IMR-90 (cell line): ENCODE results near the gene FOSB. TPM values are rescaled to one million over a fixed set of nuclear protein-coding genes. Genes with fewer than 3 reads are reported as not detected.

Source experiments
- ATAC-seq: fragments of 200-7000 bp; cut with Tn5 transposase; 2 replicates; pipeline ENCODE4 v1.9.1; 2020; ENCODE audit warnings: low read depth, mild to moderate bottlenecking, moderate library complexity
- BruUV-seq: library from RNA; stranded (reverse); fragments of 400-500 nt; replicated peaks from 2 replicates; lab custom pipeline; 2021; lab: Mats Ljungman, UMichigan
- CTCF ChIA-PET: fragments of 300-600 bp; formaldehyde crosslinking; extraction: SDS; loops from one replicate; lab custom pipeline; 2021; ENCODE audit warnings: antibody characterized with exemption; lab: Yijun Ruan, JAX
- POLR2A ChIA-PET: fragments of 300-600 bp; sonication (Branson Sonifier 250); formaldehyde crosslinking; loops from one replicate; lab custom pipeline; 2022; ENCODE audit warnings: antibody characterized with exemption; ENCODE audit not compliant: unreplicated experiment; lab: Charles Lee
- DNase-seq: peaks from one replicate; pipeline ENCODE4 v3.0.0; 2013
- H2AFZ ChIP-seq: replicated peaks from 2 replicates; pipeline ENCODE3; 2013; ENCODE audit warnings: low read length, mild to moderate bottlenecking; ENCODE audit not compliant: poor library complexity
- H2AK5ac ChIP-seq: 2 replicates; pipeline ENCODE4 v1.6.1; 2013; ENCODE audit warnings: low read depth, low read length, inconsistent platforms
- H2AK9ac ChIP-seq: replicated peaks from 2 replicates; pipeline ENCODE3; 2013; ENCODE audit warnings: mild to moderate bottlenecking, low read depth, low read length, moderate library complexity; ENCODE audit not compliant: poor library complexity
- H2BK120ac ChIP-seq: 2 replicates; pipeline ENCODE4 v1.6.1; 2013; ENCODE audit warnings: low read depth, low read length, inconsistent platforms
- H2BK15ac ChIP-seq: 3 replicates; pipeline ENCODE4 v1.6.1; 2013; ENCODE audit warnings: low read depth, low read length, inconsistent platforms
- H2BK20ac ChIP-seq: 2 replicates; pipeline ENCODE4 v1.6.1; 2013; ENCODE audit warnings: low read depth, mild to moderate bottlenecking, inconsistent platforms, low read length, moderate library complexity
- H2BK5ac ChIP-seq: 2 replicates; pipeline ENCODE4 v1.6.1; 2013; ENCODE audit warnings: mild to moderate bottlenecking, low read depth, low read length, inconsistent platforms; ENCODE audit not compliant: poor library complexity, severe bottlenecking
- H3K14ac ChIP-seq: replicated peaks from 2 replicates; pipeline ENCODE4 v1.6.1; 2013; ENCODE audit warnings: low read depth, low read length, inconsistent platforms
- H3K18ac ChIP-seq: 2 replicates; pipeline ENCODE4 v1.6.1; 2013; ENCODE audit warnings: low read depth, low read length, control low read depth
- H3K23ac ChIP-seq: 2 replicates; pipeline ENCODE4 v1.6.1; 2013; ENCODE audit warnings: low read depth, low read length, inconsistent platforms
- H3K27ac ChIP-seq: 2 replicates; pipeline ENCODE4 v1.5.1; 2013; ENCODE audit warnings: mild to moderate bottlenecking, control low read depth, low read length; ENCODE audit not compliant: insufficient read depth
- H3K27me3 ChIP-seq: 2 replicates; pipeline ENCODE4 v1.6.1; 2013; ENCODE audit warnings: low read length; ENCODE audit not compliant: control insufficient read depth, insufficient read depth
- H3K36me3 ChIP-seq: 2 replicates; pipeline ENCODE4 v1.6.1; 2013; ENCODE audit warnings: low read length, mixed read lengths; ENCODE audit not compliant: control insufficient read depth, insufficient read depth
- H3K4ac ChIP-seq: 2 replicates; pipeline ENCODE4 v1.6.1; 2013; ENCODE audit warnings: low read depth, low read length, inconsistent platforms
- H3K4me1 ChIP-seq: 2 replicates; pipeline ENCODE4 v1.6.1; 2013; ENCODE audit warnings: low read length, mixed read lengths; ENCODE audit not compliant: control insufficient read depth, insufficient read depth
- H3K4me2 ChIP-seq: 2 replicates; pipeline ENCODE4 v1.6.1; 2013; ENCODE audit warnings: low read depth, mild to moderate bottlenecking, control low read depth, low read length, moderate library complexity
- H3K4me3 ChIP-seq: 2 replicates; pipeline ENCODE4 v1.5.1; 2013; ENCODE audit warnings: low read depth, mild to moderate bottlenecking, control low read depth, low read length, moderate library complexity; ENCODE audit not compliant: insufficient read depth
- H3K56ac ChIP-seq: 2 replicates; pipeline ENCODE4 v1.6.1; 2013; ENCODE audit warnings: low read length, inconsistent platforms; ENCODE audit not compliant: insufficient read depth; ENCODE audit errors: extremely low read depth
- H3K79me1 ChIP-seq, 2 experiments: 2 replicates each; pipeline ENCODE4 v1.6.1; 2013; ENCODE audit warnings: low read length in 2 of 2, inconsistent platforms in 1 of 2, low read depth in 1 of 2
- H3K9ac ChIP-seq: 2 replicates; pipeline ENCODE4 v1.6.1; 2013; ENCODE audit warnings: low read depth, low read length, control low read depth
- H3K9me1 ChIP-seq: 2 replicates; pipeline ENCODE4 v1.6.1; 2013; ENCODE audit warnings: low read length, inconsistent platforms; ENCODE audit not compliant: insufficient read depth
- H3K9me3 ChIP-seq: 2 replicates; pipeline ENCODE4 v1.6.1; 2013; ENCODE audit warnings: low read length; ENCODE audit not compliant: control insufficient read depth, insufficient read depth
- H4K20me1 ChIP-seq: 2 replicates; pipeline ENCODE4 v1.6.1; 2013; ENCODE audit warnings: low read length, inconsistent platforms; ENCODE audit not compliant: insufficient read depth
- H4K5ac ChIP-seq: 2 replicates; pipeline ENCODE4 v1.6.1; 2013; ENCODE audit warnings: mild to moderate bottlenecking, low read depth, low read length, control low read depth
- H4K8ac ChIP-seq, 2 experiments: 2 replicates each; pipeline ENCODE4 v1.6.1; 2013; ENCODE audit warnings: low read depth in 2 of 2, low read length in 2 of 2, control low read depth in 1 of 2, inconsistent platforms in 1 of 2
- H4K91ac ChIP-seq: 2 replicates; pipeline ENCODE4 v1.6.1; 2013; ENCODE audit warnings: low read depth, low read length, inconsistent platforms; ENCODE audit not compliant: insufficient read depth
- BHLHE40 ChIP-seq: fragments of 150-350 bp; IDR thresholded peaks from 2 replicates; pipeline ENCODE4 v1.6.1; 2016; ENCODE audit warnings: mild to moderate bottlenecking, low read depth, low read length
- CEBPB ChIP-seq: IDR thresholded peaks from 2 replicates; pipeline ENCODE4 v1.6.1; 2012; ENCODE audit warnings: low read depth, low read length, improper control_type of control experiment
- CHD1 ChIP-seq: IDR thresholded peaks from 2 replicates; pipeline ENCODE4 v1.6.1; 2012; ENCODE audit warnings: low read depth, low read length, improper control_type of control experiment
- FOS ChIP-seq: fragments of 150-350 bp; IDR thresholded peaks from 2 replicates; pipeline ENCODE4 v1.6.1; 2016; ENCODE audit warnings: low read depth, low read length
- MAFK ChIP-seq: IDR thresholded peaks from 2 replicates; pipeline ENCODE4 v1.6.1; 2012; ENCODE audit warnings: low read depth, low read length, improper control_type of control experiment
- MXI1 ChIP-seq: IDR thresholded peaks from 2 replicates; pipeline ENCODE4 v1.6.1; 2012; ENCODE audit warnings: low read depth, mild to moderate bottlenecking, low read length, moderate library complexity, borderline replicate concordance
- NFE2L2 ChIP-seq: fragments of 150-350 bp; IDR thresholded peaks from 2 replicates; pipeline ENCODE4 v1.6.1; 2016; ENCODE audit warnings: low read depth, mild to moderate bottlenecking, low read length
- POLR2A ChIP-seq: IDR thresholded peaks from 2 replicates; pipeline ENCODE4 v1.6.1; 2012; ENCODE audit warnings: mild to moderate bottlenecking, low read depth, low read length
- RAD21 ChIP-seq: IDR thresholded peaks from 2 replicates; pipeline ENCODE4 v1.6.1; 2012; ENCODE audit warnings: low read length, improper control_type of control experiment
- RCOR1 ChIP-seq: IDR thresholded peaks from 2 replicates; pipeline ENCODE4 v1.6.1; 2012; ENCODE audit warnings: mild to moderate bottlenecking, low read length, improper control_type of control experiment; ENCODE audit not compliant: insufficient replicate concordance
- RFX5 ChIP-seq: IDR thresholded peaks from 2 replicates; pipeline ENCODE4 v1.8.0; 2012; ENCODE audit warnings: low read depth, mild to moderate bottlenecking, low read length, moderate library complexity
- WGBS, 2 experiments: methylation state at CpG; one replicate each; pipeline versions ENCODE4 v1.1.5 to v1.1.7; 2013; ENCODE audit warnings: missing lambda C conversion rate in 2 of 2; ENCODE audit not compliant: insufficient read length in 1 of 2; ENCODE audit errors: extremely low coverage in 2 of 2; 5-methylcytosine and 5-hydroxymethylcytosine counted together
- dilution Hi-C: fragments of 300-500 bp; cut with HindIII; formaldehyde crosslinking; loops from one replicate; pipeline ENCODE4 v1.14.3; 2018; ENCODE audit warnings: low sequenced_read_pairs; ENCODE audit not compliant: unreplicated experiment
- in situ Hi-C: fragments of 300-500 bp; cut with MboI; formaldehyde crosslinking; loops from 3 replicates; pipeline ENCODE4 v1.14.3; 2019; ENCODE audit warnings: low sequenced_read_pairs, inconsistent platforms, mixed read lengths
- intact Hi-C: fragments of 100-400 bp; cut with micrococcal nuclease; formaldehyde crosslinking; loops from 2 replicates; pipeline ENCODE4 v1.10.0; 2022
- polyA plus RNA-seq, 3 experiments: library from polyadenylated mRNA; depleted of rRNA; stranded (reverse); fragments of >200 nt; gene quantifications; 2 replicates each; pipeline ENCODE4 v1.2.3, GENCODE V29; 2012; ENCODE audit warnings: low replicate concordance in 1 of 3
- total RNA-seq: library from RNA; depleted of rRNA; stranded (reverse); fragments of >200 nt; gene quantifications from 2 replicates; pipeline ENCODE4 v1.2.3, GENCODE V29; 2012

FOSB gene
- total and polyA plus RNA-seq, 2 of the 4 experiments (the other 2 are of a cell fraction): 11.1 to 15.6 TPM

DNA sequence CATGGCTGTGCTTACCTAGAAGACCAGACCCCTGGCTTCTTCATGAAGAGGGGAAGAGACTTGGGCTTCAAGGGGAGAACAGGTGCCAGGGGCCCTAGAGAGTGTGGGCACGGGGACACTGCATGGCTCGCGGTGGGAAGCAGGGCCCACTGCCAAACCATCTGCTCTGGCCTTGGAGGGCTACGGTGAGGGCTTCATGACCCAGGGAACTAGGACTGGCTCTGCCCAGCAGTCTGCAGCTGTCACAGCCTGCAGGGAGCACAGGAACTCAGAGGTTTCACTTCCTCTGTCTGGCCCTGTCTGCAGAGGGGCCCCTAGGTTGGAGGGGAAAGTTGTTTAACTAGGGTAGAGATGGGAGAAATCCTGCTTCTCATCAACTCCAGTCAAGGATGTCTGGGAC lies 48.4 kb upstream of the FOSB start:
- Histone ChIP-seq H3K9ac (no peak overlapping the region), H3K79me1 (peaks cover 14 to 51% of the 10 kb centered on the region in 2 experiments), H3K9me3 (no peaks in the 10 kb centered on the region), H3K9me1 (no peaks in the 10 kb centered on the region; the same call in 1 of the 2 replicates), H3K4ac (no peak overlapping the region), H2AK5ac (no peak overlapping the region), H4K8ac (no peak overlapping the region), H2BK5ac (no peak overlapping the region), H3K56ac (no peak overlapping the region), H4K91ac (no peak overlapping the region), H4K5ac (no peak overlapping the region), H2AFZ (no peak overlapping the region), H2BK120ac (no peak overlapping the region), H3K4me2 (no peak overlapping the region), H3K36me3 (peaks cover 48% of the 10 kb centered on the region), H2AK9ac (no peak overlapping the region), H3K27me3 (no peaks in the 10 kb centered on the region), H2BK15ac (no peak overlapping the region), H3K18ac (no peak overlapping the region), H3K14ac (no peak overlapping the region), H4K20me1 (no peaks in the 10 kb centered on the region), H3K23ac (no peak overlapping the region), H3K27ac (no peak overlapping the region), H3K4me1 (peaks cover 5% of the 10 kb centered on the region), H2BK20ac (no peak overlapping the region), H3K4me3 (no peak overlapping the region)
- no peak for ATAC-seq
- in situ Hi-C loops: no loop called here
- CTCF ChIA-PET: no interaction called here
- intact Hi-C loops: no loop called here
- WGBS, 2 experiments: 83% methylated on average over 1 of the region's 4 CpGs; no CpG with 5 or more reads in 1 of the 2 experiments
- no peak for TF ChIP-seq CHD1
- no peak for TF ChIP-seq NFE2L2
- no peak for TF ChIP-seq MXI1
- TF ChIP-seq FOS: no peak
- TF ChIP-seq POLR2A: no peak
- TF ChIP-seq MAFK: no peak
- TF ChIP-seq RAD21: no peak
- no peak for TF ChIP-seq CEBPB
- no peak for TF ChIP-seq BHLHE40
- no peak for TF ChIP-seq RCOR1
- TF ChIP-seq RFX5: no peak
- POLR2A ChIA-PET: no interaction called here
- no TSS peak for BruUV-seq
- dilution Hi-C loops: no loop called here
- DNase-seq: no peak
